SJCRH30 (cell line): ENCODE results near the gene ANKRD36B. TPM values are rescaled to one million over a fixed set of nuclear protein-coding genes. Genes with fewer than 3 reads are reported as not detected.

Experiments
- total RNA-seq: library from RNA; depleted of rRNA; stranded (reverse); fragments of >200 nt; shearing (Covaris generic); gene quantifications from 2 replicates; pipeline ENCODE4 v1.2.3, GENCODE V29; 2014; rRNA removed

The ANKRD36B gene
- total RNA-seq, 1 experiment from 2014 or later = 27.3 TPM

Other genes with a start within 250 kb of the ANKRD36B start
- 283 and 314 TPM in 2 replicates for gene COX5B, start 56.2 kb upstream of the ANKRD36B start, total RNA-seq
- gene ACTR1B, start 74.2 kb upstream of the ANKRD36B start, total RNA-seq = 25.7 and 31.6 TPM in 2 replicates
- gene C2orf92, start 79.8 kb upstream of the ANKRD36B start, total RNA-seq = 1.3 and 2.4 TPM in 2 replicates
- 0.30 and 0.35 TPM in 2 replicates for gene ZAP70, start 123.7 kb upstream of the ANKRD36B start, total RNA-seq